GM12875 (cell line): ENCODE results near the gene FRMD8.

ENCODE experiments used
- H3K4me3 ChIP-seq: one replicate; pipeline ENCODE4 v1.5.1; 2011; ENCODE audit warnings: low read depth, low read length, control low read depth
- CTCF ChIP-seq: IDR thresholded peaks from 2 replicates; pipeline ENCODE4 v1.5.1; 2011; ENCODE audit warnings: low read depth, mild to moderate bottlenecking, control low read depth, inconsistent platforms, low read length, moderate library complexity, borderline replicate concordance; ENCODE audit not compliant: insufficient read depth

FRMD8 gene

GRCh38 chr11:65362320-65362931 lies 24.0 kb upstream of the FRMD8 start:
- TF ChIP-seq CTCF: no peak

GRCh38 chr11:65362966-65363365 lies 23.5 kb upstream of the FRMD8 start:
- no peak for TF ChIP-seq CTCF

More at GRCh38 chr11:65362320-65362931, 24.0 kb upstream of the FRMD8 start:
- no peak overlapping the region for H3K4me3 ChIP-seq

DNA sequence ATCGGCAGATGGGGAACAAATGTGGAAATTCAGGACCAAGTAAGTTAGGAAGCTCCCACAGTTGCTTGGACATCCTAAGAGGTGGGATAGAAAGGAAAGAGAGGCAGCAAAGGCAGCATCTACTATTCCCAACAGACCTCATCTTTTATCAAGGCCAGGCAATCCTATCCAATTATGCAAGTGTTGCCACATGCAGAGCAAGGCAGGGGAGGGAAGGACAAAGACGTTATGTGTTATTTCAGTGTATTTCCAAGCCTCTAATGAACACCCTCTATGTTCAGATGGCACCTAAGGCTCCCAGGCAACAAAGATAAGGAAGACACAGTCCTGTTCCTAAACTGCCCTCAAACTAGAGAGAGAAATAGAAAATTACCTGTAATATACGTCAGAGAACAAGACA lies 22.7 kb upstream of the FRMD8 start:
- no peak overlapping the region for H3K4me3 ChIP-seq
- TF ChIP-seq CTCF: no peak

More at GRCh38 chr11:65362966-65363365, 23.5 kb upstream of the FRMD8 start:
- no peak overlapping the region for H3K4me3 ChIP-seq

DNA sequence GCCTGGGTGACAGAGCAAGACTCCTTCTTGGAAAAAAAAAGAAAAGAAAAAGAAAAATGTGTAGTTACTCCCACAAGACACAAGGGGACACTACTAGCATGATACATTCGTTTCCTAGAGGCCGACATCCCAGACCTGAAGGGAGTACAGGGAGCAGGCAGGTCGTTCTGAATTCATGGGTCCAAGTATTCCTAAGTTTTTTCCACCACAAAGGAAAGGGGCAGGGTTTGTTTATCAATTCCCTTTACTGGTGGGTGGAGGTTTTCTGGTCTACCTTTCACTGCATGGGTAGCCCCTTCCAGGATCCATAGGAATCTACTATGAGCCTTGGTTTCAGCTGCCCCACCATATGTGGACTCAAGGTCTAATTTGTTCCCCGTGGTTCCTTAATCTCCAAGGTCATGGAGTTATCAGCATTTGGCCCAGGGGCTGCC lies 20.1 kb upstream of the FRMD8 start:
- no peak overlapping the region for H3K4me3 ChIP-seq
- peak; percentile 72 for TF ChIP-seq CTCF

DNA sequence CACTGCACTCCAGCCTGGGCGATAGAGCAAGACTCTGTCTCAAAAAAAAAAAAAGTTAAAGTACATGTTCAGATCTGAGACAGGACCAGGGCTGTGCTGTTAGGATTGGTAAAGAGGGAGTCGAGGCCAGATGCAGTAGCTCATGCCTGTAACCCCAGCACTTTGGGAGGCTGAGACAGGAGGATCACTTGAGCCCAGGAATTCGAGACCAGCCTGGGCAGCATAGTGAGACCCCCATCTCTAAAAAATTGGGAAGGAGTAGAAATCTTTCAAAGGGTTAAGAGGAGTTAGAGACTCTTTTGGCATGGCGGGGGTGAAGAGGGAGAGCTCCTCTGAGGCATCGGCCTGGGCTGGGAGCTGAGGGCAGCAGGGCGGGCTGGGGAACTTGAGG lies 15.8 kb upstream of the FRMD8 start:
- TF ChIP-seq CTCF: no peak
- no peak overlapping the region for H3K4me3 ChIP-seq

- no peak for TF ChIP-seq CTCF
- H3K4me3 ChIP-seq: no peak overlapping the region
These were observed 12.4 kb upstream of the FRMD8 start for GRCh38 chr11:65373839-65374580.

DNA sequence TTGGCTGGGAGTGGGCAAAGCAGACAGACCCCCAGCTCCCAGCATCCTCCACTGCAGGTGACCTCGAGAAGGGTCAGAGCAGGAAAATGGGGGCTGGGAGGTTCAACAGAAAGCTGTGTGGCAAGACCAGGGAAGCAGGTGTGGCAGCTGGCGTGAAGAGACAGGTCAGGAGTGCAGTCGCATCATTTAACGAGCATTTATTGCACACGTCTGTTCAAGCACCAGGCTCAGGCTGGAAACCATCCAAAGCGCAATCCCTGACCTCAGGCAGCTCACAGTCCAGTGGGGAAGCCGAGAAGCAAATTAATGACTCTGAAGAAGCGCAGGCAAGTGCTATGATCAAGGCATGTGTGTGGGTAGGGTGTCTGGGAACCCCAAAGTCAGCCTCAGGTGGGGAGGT lies 11.4 kb upstream of the FRMD8 start:
- no peak for TF ChIP-seq CTCF
- H3K4me3 ChIP-seq: no peak overlapping the region
